DMS 273 (cell line): Measurements from ENCODE around the gene CFAP54.
"Not testable (repeated sequence)": the region's sequence is repeated elsewhere in the genome, so short reads cannot be mapped to it uniquely, and the experiment has no call there.

ENCODE experiments used
- DNase-seq: peaks from one replicate; lab custom pipeline; 2025; ENCODE audit not compliant: unreplicated experiment; lab: John Stamatoyannopoulos, UW

CFAP54 gene

GRCh38 chr12:96606134-96606533 lies 116.8 kb downstream of the CFAP54 start:
- DNase-seq, result no peak

GRCh38 chr12:96606644-96607043 lies 117.3 kb downstream of the CFAP54 start:
- DNase-seq, result no peak

- peak; percentile 4 for DNase-seq
These were observed 127.8 kb downstream of the CFAP54 start for GRCh38 chr12:96617178-96617577.

GRCh38 chr12:96623155-96623554 lies 133.8 kb downstream of the CFAP54 start:
- no peak for DNase-seq

GRCh38 chr12:96623656-96624217 lies 134.4 kb downstream of the CFAP54 start:
- no peak for DNase-seq

GRCh38 chr12:96635844-96636243 lies 146.5 kb downstream of the CFAP54 start:
- no peak for DNase-seq

GRCh38 chr12:96636895-96637294 lies 147.5 kb downstream of the CFAP54 start:
- no peak for DNase-seq

- DNase-seq, result no peak
These were observed 159.5 kb downstream of the CFAP54 start for GRCh38 chr12:96648923-96649322.

- DNase-seq, result no peak
These were observed 163.5 kb downstream of the CFAP54 start for GRCh38 chr12:96652870-96653269.

GRCh38 chr12:96658075-96658474 lies 168.7 kb downstream of the CFAP54 start:
- no peak for DNase-seq

- DNase-seq, result no peak
These were observed 180.4 kb downstream of the CFAP54 start for GRCh38 chr12:96669786-96670185.

GRCh38 chr12:96670334-96670899 lies 181.0 kb downstream of the CFAP54 start:
- DNase-seq, result no peak

GRCh38 chr12:96675519-96675918 lies 186.1 kb downstream of the CFAP54 start:
- DNase-seq, result not testable (repeated sequence)

- DNase-seq, result no peak
These were observed 188.0 kb downstream of the CFAP54 start for GRCh38 chr12:96677363-96677762.

GRCh38 chr12:96687719-96688118 lies 198.3 kb downstream of the CFAP54 start:
- DNase-seq, result no peak

- no peak for DNase-seq
These were observed 209.1 kb downstream of the CFAP54 start for GRCh38 chr12:96698521-96698920.

- no peak for DNase-seq
These were observed 209.6 kb downstream of the CFAP54 start for GRCh38 chr12:96698965-96699364.

- DNase-seq, result no peak
These were observed 212.5 kb downstream of the CFAP54 start for GRCh38 chr12:96701856-96702255.

GRCh38 chr12:96710127-96710745 lies 220.9 kb downstream of the CFAP54 start:
- DNase-seq, result peak; percentile 0

- DNase-seq, result no peak
These were observed 222.0 kb downstream of the CFAP54 start for GRCh38 chr12:96711364-96711763.

GRCh38 chr12:96714199-96714598 lies 224.8 kb downstream of the CFAP54 start:
- DNase-seq, result no peak

- DNase-seq, result peak; percentile 14
These were observed 230.4 kb downstream of the CFAP54 start for GRCh38 chr12:96719660-96720362.
